AG09309 (cell line): ENCODE measurements around the gene SAMD4A.
A peak's percentile ranks its signal among the peaks of the same experiment; 100 is the strongest.

ENCODE experiments used
- DNase-seq: peaks from one replicate; pipeline ENCODE4 v3.0.0-alpha.2; 2010; ENCODE audit warnings: low read depth
- H3K4me3 ChIP-seq: 2 replicates; pipeline ENCODE4 v1.5.1; 2011; ENCODE audit warnings: mild to moderate bottlenecking, low read depth, low read length, moderate library complexity; ENCODE audit not compliant: control insufficient read depth
- CTCF ChIP-seq: IDR thresholded peaks from 2 replicates; pipeline ENCODE4 v1.5.1; 2011; ENCODE audit warnings: mild to moderate bottlenecking, low read depth, low read length, inconsistent platforms; ENCODE audit not compliant: insufficient read depth, control insufficient read depth; ENCODE audit errors: missing control alignments

SAMD4A gene

GRCh38 chr14:54812617-54813016 lies 245.7 kb downstream of the SAMD4A start:
- no peak for DNase-seq
- no peak for TF ChIP-seq CTCF
- no peak overlapping the region for H3K4me3 ChIP-seq

- TF ChIP-seq CTCF: no peak
- DNase-seq: no peak
- H3K4me3 ChIP-seq: no peak overlapping the region
Observed at GRCh38 chr14:54813081-54813480, 246.2 kb downstream of the SAMD4A start.

- DNase-seq: no peak
- peak; percentile 26 for TF ChIP-seq CTCF
- no peak overlapping the region for H3K4me3 ChIP-seq
Observed at GRCh38 chr14:54814076-54814475, 247.1 kb downstream of the SAMD4A start.

DNA sequence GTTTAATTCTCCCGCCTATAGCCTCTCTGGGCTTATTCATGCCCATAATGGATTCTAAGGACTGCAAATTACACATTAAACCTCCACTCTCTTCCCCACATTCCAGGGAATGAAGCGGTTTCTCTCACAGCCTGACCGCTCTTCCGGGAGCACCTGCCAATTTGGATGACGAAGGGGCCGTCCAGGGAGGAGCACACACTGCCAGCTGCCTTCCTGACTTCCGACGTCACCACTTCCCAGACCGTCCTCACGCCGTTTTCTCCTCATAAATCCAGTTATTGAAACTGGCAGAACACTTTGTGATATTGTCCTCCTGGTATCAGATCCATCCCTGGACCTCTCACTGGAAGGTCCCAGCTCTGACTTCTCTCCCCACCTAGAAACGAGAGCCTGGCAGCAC lies 248.1 kb downstream of the SAMD4A start:
- TF ChIP-seq CTCF: no peak
- no peak for DNase-seq
- H3K4me3 ChIP-seq: no peak overlapping the region

GRCh38 chr14:54815515-54815914 lies 248.6 kb downstream of the SAMD4A start:
- TF ChIP-seq CTCF: no peak
- H3K4me3 ChIP-seq: no peak overlapping the region
- DNase-seq: no peak

DNA sequence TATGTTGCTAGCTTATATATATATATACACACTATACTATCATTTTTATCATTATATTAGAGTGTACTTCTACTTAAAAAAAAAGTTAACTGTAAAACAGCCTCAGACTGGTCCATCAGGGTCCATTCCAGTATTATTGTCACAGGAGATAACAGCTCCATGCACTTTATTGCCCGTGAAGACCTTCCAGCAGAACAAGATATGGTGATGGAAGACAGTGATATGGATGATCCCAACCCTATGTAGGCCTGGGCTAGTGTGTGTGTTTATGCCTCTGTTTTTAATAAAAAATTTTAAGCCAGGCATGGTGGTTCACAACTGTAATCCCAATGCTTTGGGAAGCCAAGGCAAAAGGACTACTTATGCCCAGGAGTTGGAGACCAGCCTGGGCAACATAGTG lies 249.5 kb downstream of the SAMD4A start:
- no peak for DNase-seq
- no peak for TF ChIP-seq CTCF
- H3K4me3 ChIP-seq: no peak overlapping the region

GRCh38 chr14:54817506-54817905 lies 250.6 kb downstream of the SAMD4A start:
- no peak overlapping the region for H3K4me3 ChIP-seq
- no peak for TF ChIP-seq CTCF
- DNase-seq: no peak
